ENCODE measurements around the gene MAPK14. TPM values are rescaled to one million over a fixed set of nuclear protein-coding genes. Genes with fewer than 3 reads are reported as not detected.

MAPK14 gene
- total RNA-seq, 1 experiment from 2014 or later, result 56.8 TPM

DNA sequence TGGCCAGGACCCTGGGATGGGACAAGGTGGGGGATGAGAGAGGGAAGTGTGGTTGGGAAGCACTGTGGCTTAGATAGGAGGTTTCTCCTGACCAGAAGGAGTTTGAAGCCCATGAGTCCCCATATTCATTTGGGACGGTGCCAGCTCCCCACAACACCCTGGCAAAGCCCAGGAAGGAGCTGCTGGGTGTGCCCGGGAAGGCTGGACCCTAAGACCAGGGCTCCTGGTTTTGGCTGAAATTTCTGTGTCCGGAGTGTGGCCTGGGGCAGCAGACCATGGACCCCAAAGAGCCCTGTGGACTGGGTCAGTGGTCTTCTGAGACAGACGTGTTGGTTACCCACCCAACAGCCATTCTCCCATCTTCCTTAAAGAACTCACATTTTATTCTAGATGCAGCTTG, 117.9 kb downstream of the MAPK14 start:
- BruUV-seq (replicated peaks), result no TSS peak

DNA sequence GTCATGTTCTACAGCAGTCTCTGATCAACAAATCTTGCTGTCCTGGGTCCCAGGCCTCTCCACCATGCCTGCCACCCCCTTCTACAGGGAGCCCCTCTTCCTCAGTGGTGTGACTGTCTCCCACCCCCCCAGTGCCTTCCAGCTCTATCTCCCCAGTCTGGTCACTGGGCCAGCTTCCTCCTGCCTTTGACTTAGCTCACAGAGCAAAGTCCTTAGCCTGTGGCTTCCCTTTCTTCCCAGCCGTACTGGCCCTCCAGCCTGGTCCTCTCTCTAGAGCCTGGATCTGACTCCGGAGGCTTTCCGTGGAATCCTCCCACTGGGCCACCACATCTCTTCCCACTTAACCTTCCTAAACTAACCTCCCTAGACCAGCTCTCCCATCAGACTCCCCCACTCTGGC, 119.7 kb downstream of the MAPK14 start:
- Histone ChIP-seq H4K20me1 (ENCODE audit: low read length) (no peaks in the 10 kb centered on the region), H3K4me2 (ENCODE audit: low read length) (no peak overlapping the region), H3K9ac (ENCODE audit: low read length) (no peak overlapping the region), H3K9me2 (replicated peaks; ENCODE audit: low read length) (no peaks in the 10 kb centered on the region), H3K4me3 (ENCODE audit: low read length) (no peak overlapping the region), H3K36me3 (ENCODE audit: low read depth, low read length) (no peaks in the 10 kb centered on the region), H3K27ac (ENCODE audit: low read length) (no peak overlapping the region), H3K4me1 (ENCODE audit: insufficient read depth, low read length) (no peaks in the 10 kb centered on the region), H3K27me3 (ENCODE audit: low read length) (no peaks in the 10 kb centered on the region), H3K79me2 (ENCODE audit: low read length) (no peaks in the 10 kb centered on the region), H3F3A (ENCODE audit: low read length, unreplicated experiment) (no peaks in the 10 kb centered on the region), H3K9me3 (ENCODE audit: low read length) (no peaks in the 10 kb centered on the region), H2AFZ (ENCODE audit: low read length) (no peak overlapping the region)
- ChIA-PET CTCF (no interaction called here), POLR2A (ENCODE audit: unreplicated experiment) (no interaction called here)
- ATAC-seq, result no peak
- intact Hi-C loops (cut with micrococcal nuclease), result no loop called here
- BruUV-seq (replicated peaks), result no TSS peak
- no peak for DNase-seq
- TF ChIP-seq, protein P1, sequence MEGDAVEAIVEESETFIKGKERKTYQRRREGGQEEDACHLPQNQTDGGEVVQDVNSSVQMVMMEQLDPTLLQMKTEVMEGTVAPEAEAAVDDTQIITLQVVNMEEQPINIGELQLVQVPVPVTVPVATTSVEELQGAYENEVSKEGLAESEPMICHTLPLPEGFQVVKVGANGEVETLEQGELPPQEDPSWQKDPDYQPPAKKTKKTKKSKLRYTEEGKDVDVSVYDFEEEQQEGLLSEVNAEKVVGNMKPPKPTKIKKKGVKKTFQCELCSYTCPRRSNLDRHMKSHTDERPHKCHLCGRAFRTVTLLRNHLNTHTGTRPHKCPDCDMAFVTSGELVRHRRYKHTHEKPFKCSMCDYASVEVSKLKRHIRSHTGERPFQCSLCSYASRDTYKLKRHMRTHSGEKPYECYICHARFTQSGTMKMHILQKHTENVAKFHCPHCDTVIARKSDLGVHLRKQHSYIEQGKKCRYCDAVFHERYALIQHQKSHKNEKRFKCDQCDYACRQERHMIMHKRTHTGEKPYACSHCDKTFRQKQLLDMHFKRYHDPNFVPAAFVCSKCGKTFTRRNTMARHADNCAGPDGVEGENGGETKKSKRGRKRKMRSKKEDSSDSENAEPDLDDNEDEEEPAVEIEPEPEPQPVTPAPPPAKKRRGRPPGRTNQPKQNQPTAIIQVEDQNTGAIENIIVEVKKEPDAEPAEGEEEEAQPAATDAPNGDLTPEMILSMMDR (conservative IDR thresholded peaks at IDR 0.05; ENCODE audit: low read depth, low read length), result no peak

More for the DNA sequence above, 117.9 kb downstream of the MAPK14 start:
- Histone ChIP-seq H3K9ac (ENCODE audit: low read length) (no peak overlapping the region), H3K27ac (ENCODE audit: low read length) (no peak overlapping the region), H4K20me1 (ENCODE audit: low read length) (no peaks in the 10 kb centered on the region), H3K9me2 (replicated peaks; ENCODE audit: low read length) (no peaks in the 10 kb centered on the region), H2AFZ (ENCODE audit: low read length) (no peak overlapping the region), H3K27me3 (ENCODE audit: low read length) (no peaks in the 10 kb centered on the region), H3K4me3 (ENCODE audit: low read length) (no peak overlapping the region), H3K79me2 (ENCODE audit: low read length) (no peaks in the 10 kb centered on the region), H3K4me2 (ENCODE audit: low read length) (no peak overlapping the region), H3F3A (ENCODE audit: low read length, unreplicated experiment) (no peaks in the 10 kb centered on the region), H3K4me1 (ENCODE audit: insufficient read depth, low read length) (no peaks in the 10 kb centered on the region), H3K9me3 (ENCODE audit: low read length) (no peaks in the 10 kb centered on the region), H3K36me3 (ENCODE audit: low read depth, low read length) (no peaks in the 10 kb centered on the region)
- DNase-seq (no peak), ATAC-seq (no peak)
- TF ChIP-seq EZH2 (IDR thresholded peaks at IDR 0.05; ENCODE audit: low read length, unreplicated experiment), result no peak
- TF ChIP-seq EZH2phosphoT487 (IDR thresholded peaks at IDR 0.05; ENCODE audit: borderline replicate concordance, low read length), result no peak
- TF ChIP-seq, protein P1 (conservative IDR thresholded peaks at IDR 0.05; ENCODE audit: low read depth, low read length), result no peak
- POLR2A ChIA-PET (ENCODE audit: unreplicated experiment), result no interaction called here
- intact Hi-C loops (cut with micrococcal nuclease), result no loop called here
- CTCF ChIA-PET, result no interaction called here

DNA sequence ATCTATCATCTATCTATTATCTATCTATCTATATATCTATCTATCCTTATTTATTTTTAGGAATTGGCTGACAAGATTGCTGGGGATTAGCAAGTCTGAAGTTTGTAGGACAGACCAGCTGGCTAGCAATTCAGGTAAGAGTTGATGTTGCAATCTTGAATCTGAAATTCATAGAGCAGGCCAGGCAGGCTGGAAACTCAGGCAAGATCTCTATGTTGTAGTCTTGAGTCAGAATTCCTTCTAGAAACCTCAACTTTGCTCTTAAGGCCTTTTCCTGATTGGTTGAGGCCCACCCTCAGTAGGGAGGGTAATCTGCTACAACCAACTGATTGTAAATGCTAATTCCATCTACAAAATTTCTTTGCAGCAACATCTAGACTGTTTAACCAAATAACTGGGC, 121.9 kb downstream of the MAPK14 start:
- no peak for TF ChIP-seq EZH2phosphoT487 (IDR thresholded peaks at IDR 0.05; ENCODE audit: borderline replicate concordance, low read length)
- TF ChIP-seq, protein P1 (conservative IDR thresholded peaks at IDR 0.05; ENCODE audit: low read depth, low read length), result no peak
- TF ChIP-seq EZH2 (IDR thresholded peaks at IDR 0.05; ENCODE audit: low read length, unreplicated experiment), result no peak
- DNase-seq, result no peak
- H2AFZ ChIP-seq (ENCODE audit: low read length), result no peak overlapping the region
- no peaks in the 10 kb centered on the region for H3K79me2 ChIP-seq (ENCODE audit: low read length)
- no peak overlapping the region for H3K9ac ChIP-seq (ENCODE audit: low read length)
- POLR2A ChIA-PET (ENCODE audit: unreplicated experiment), result no interaction called here
- CTCF ChIA-PET, result no interaction called here
- intact Hi-C loops (cut with micrococcal nuclease), result no loop called here
- no peaks in the 10 kb centered on the region for H3K27me3 ChIP-seq (ENCODE audit: low read length)
- H3K36me3 ChIP-seq (ENCODE audit: low read depth, low read length), result no peaks in the 10 kb centered on the region
- H3F3A ChIP-seq (ENCODE audit: low read length, unreplicated experiment), result no peaks in the 10 kb centered on the region
- no TSS peak for BruUV-seq (replicated peaks)
- no peak overlapping the region for H3K4me2 ChIP-seq (ENCODE audit: low read length)
- H3K4me3 ChIP-seq (ENCODE audit: low read length), result no peak overlapping the region
- H3K9me3 ChIP-seq (ENCODE audit: low read length), result no peaks in the 10 kb centered on the region
- peaks cover 9% of the 10 kb centered on the region for H3K4me1 ChIP-seq (ENCODE audit: insufficient read depth, low read length)
- no peak for ATAC-seq
- H4K20me1 ChIP-seq (ENCODE audit: low read length), result no peaks in the 10 kb centered on the region
- H3K27ac ChIP-seq (ENCODE audit: low read length), result no peak overlapping the region
- no peaks in the 10 kb centered on the region for H3K9me2 ChIP-seq (replicated peaks; ENCODE audit: low read length)

Measured in PC-3 (cell line).